NCI-H345 (cell line): ENCODE results near the gene ZNF385C.

Source experiments
- DNase-seq: peaks from one replicate; lab custom pipeline; 2025; lab: John Stamatoyannopoulos, UW

ZNF385C gene

GRCh38 chr17:42107597-42108576, 9.6 kb upstream of the ZNF385C start:
- peak; percentile 76 for DNase-seq

- no peak for DNase-seq
Measured at GRCh38 chr17:42107124-42107523, 8.9 kb upstream of the ZNF385C start.

- DNase-seq = no peak
Measured at GRCh38 chr17:42106009-42106408, 7.7 kb upstream of the ZNF385C start.

GRCh38 chr17:42104264-42104663, 6.0 kb upstream of the ZNF385C start:
- DNase-seq = no peak

GRCh38 chr17:42103221-42103954, 5.1 kb upstream of the ZNF385C start:
- DNase-seq = no peak

GRCh38 chr17:42101513-42102292, 3.4 kb upstream of the ZNF385C start:
- peak; percentile 58 for DNase-seq

- no peak for DNase-seq
Measured at GRCh38 chr17:42098730-42099399, 592 bp upstream of the ZNF385C start.

GRCh38 chr17:42096360-42097111, 1.7 kb downstream of the ZNF385C start:
- no peak for DNase-seq

- no peak for DNase-seq
Measured at GRCh38 chr17:42094375-42095069, 3.8 kb downstream of the ZNF385C start.

- DNase-seq = no peak
Measured at GRCh38 chr17:42092939-42093338, 5.3 kb downstream of the ZNF385C start.

- DNase-seq = no peak
Measured at GRCh38 chr17:42090964-42091790, 7.1 kb downstream of the ZNF385C start.

- DNase-seq = no peak
Measured at GRCh38 chr17:42088736-42089135, 9.5 kb downstream of the ZNF385C start.

GRCh38 chr17:42087736-42088705, 10.3 kb downstream of the ZNF385C start:
- DNase-seq = no peak

- DNase-seq = no peak
Measured at GRCh38 chr17:42087042-42087701, 11.1 kb downstream of the ZNF385C start.

- no peak for DNase-seq
Measured at GRCh38 chr17:42081516-42082129, 16.6 kb downstream of the ZNF385C start.

- DNase-seq = no peak
Measured at GRCh38 chr17:42079541-42079940, 18.7 kb downstream of the ZNF385C start.

- no peak for DNase-seq
Measured at GRCh38 chr17:42078396-42079043, 19.8 kb downstream of the ZNF385C start.
